Measurements from ENCODE around the gene CYP2U1. TPM values are rescaled to one million over a fixed set of nuclear protein-coding genes. Genes with fewer than 3 reads are reported as not detected.

Gene CYP2U1
- total and polyA plus RNA-seq, 2 experiments from 2014 or later, result 3.2 to 9.9 TPM

DNA sequence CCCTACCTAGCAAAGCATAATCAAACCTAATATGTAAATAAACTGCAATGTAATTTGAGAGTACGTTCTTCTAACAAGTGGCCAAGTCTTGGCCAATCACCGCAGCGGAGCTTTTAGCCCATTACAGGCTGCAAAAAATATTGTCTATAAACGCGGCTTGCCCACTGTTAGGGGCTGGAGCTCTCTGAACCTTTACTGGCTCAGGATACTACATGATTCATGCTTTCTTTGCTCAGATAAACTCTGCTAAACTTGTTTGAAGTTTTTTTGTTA is 57.4 kb downstream of the CYP2U1 start (continued):
- TF ChIP-seq, protein P1, sequence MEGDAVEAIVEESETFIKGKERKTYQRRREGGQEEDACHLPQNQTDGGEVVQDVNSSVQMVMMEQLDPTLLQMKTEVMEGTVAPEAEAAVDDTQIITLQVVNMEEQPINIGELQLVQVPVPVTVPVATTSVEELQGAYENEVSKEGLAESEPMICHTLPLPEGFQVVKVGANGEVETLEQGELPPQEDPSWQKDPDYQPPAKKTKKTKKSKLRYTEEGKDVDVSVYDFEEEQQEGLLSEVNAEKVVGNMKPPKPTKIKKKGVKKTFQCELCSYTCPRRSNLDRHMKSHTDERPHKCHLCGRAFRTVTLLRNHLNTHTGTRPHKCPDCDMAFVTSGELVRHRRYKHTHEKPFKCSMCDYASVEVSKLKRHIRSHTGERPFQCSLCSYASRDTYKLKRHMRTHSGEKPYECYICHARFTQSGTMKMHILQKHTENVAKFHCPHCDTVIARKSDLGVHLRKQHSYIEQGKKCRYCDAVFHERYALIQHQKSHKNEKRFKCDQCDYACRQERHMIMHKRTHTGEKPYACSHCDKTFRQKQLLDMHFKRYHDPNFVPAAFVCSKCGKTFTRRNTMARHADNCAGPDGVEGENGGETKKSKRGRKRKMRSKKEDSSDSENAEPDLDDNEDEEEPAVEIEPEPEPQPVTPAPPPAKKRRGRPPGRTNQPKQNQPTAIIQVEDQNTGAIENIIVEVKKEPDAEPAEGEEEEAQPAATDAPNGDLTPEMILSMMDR (conservative IDR thresholded peaks at IDR 0.05; ENCODE audit: low read depth in 2 of 2), result no peak
- TF ChIP-seq POLR2AphosphoS5 (IDR thresholded peaks at IDR 0.05; ENCODE audit: low read depth) (no peak), ZNF114 (CRISPR knock-in tag; IDR thresholded peaks at IDR 0.05) (no peak), ZNF331 (CRISPR knock-in tag; IDR thresholded peaks at IDR 0.05; ENCODE audit: low read depth) (no peak), EZH2phosphoT487 (IDR thresholded peaks at IDR 0.05; ENCODE audit: unreplicated experiment) (no peak)
- TF ChIP-seq, protein P2, sequence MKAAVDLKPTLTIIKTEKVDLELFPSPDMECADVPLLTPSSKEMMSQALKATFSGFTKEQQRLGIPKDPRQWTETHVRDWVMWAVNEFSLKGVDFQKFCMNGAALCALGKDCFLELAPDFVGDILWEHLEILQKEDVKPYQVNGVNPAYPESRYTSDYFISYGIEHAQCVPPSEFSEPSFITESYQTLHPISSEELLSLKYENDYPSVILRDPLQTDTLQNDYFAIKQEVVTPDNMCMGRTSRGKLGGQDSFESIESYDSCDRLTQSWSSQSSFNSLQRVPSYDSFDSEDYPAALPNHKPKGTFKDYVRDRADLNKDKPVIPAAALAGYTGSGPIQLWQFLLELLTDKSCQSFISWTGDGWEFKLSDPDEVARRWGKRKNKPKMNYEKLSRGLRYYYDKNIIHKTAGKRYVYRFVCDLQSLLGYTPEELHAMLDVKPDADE (IDR thresholded peaks at IDR 0.05), result no peak

DNA sequence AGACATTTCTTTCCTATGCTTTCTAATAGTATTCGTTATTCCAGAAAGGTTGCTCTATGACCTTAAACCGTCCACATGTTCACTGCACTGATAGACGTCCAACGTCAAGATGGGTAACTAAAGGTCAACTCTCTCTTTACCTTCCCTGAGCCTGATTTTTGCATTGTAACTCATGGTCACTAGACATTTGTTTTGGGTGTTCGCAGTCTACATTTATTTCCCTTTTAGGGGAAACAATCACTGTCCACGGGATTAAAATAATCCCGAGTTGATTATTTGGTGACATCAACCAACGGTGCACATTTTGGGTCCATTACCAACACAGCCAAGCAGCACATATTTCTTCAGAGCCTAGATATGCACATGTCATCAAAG is 57.8 kb downstream of the CYP2U1 start:
- Mint-ChIP-seq H3K9me3 (no peaks in the 10 kb centered on the region), H3K36me3 (ENCODE audit: low read depth) (no peaks in the 10 kb centered on the region), H3K4me3 (peak overlapping the region; percentile 91), H3K4me1 (peaks cover 34% of the 10 kb centered on the region), H3K27me3 (ENCODE audit: insufficient read depth, low read depth, poor library complexity) (no peaks in the 10 kb centered on the region), H3K27ac (no peak overlapping the region)
- no peak overlapping the region for H3K27ac ChIP-seq (ENCODE audit: low read depth)
- DNase-seq (ENCODE audit: low spot score) (no peak), ATAC-seq (no peak)
- H3K79me2 ChIP-seq (replicated peaks; ENCODE audit: insufficient read depth), result peaks cover 41% of the 10 kb centered on the region
- H3K27me3 ChIP-seq (ENCODE audit: insufficient read depth), result peaks cover 5% of the 10 kb centered on the region
- H2AFZ ChIP-seq, result peak overlapping the region; percentile 96
- peaks cover 20% of the 10 kb centered on the region for H4K20me1 ChIP-seq (replicated peaks; ENCODE audit: insufficient read depth)
- peak overlapping the region; percentile 92 for H3K4me2 ChIP-seq
- H3K4me1 ChIP-seq (ENCODE audit: insufficient read depth), result peaks cover 23% of the 10 kb centered on the region
- H3F3A ChIP-seq (replicated peaks; ENCODE audit: low read depth), result no peaks in the 10 kb centered on the region
- H3K9me2 ChIP-seq (ENCODE audit: insufficient read depth), result no peaks in the 10 kb centered on the region; the same call in 1 of the 2 replicates
- no peaks in the 10 kb centered on the region for H3K36me3 ChIP-seq (ENCODE audit: insufficient read depth)
- TF ChIP-seq, protein P3, sequence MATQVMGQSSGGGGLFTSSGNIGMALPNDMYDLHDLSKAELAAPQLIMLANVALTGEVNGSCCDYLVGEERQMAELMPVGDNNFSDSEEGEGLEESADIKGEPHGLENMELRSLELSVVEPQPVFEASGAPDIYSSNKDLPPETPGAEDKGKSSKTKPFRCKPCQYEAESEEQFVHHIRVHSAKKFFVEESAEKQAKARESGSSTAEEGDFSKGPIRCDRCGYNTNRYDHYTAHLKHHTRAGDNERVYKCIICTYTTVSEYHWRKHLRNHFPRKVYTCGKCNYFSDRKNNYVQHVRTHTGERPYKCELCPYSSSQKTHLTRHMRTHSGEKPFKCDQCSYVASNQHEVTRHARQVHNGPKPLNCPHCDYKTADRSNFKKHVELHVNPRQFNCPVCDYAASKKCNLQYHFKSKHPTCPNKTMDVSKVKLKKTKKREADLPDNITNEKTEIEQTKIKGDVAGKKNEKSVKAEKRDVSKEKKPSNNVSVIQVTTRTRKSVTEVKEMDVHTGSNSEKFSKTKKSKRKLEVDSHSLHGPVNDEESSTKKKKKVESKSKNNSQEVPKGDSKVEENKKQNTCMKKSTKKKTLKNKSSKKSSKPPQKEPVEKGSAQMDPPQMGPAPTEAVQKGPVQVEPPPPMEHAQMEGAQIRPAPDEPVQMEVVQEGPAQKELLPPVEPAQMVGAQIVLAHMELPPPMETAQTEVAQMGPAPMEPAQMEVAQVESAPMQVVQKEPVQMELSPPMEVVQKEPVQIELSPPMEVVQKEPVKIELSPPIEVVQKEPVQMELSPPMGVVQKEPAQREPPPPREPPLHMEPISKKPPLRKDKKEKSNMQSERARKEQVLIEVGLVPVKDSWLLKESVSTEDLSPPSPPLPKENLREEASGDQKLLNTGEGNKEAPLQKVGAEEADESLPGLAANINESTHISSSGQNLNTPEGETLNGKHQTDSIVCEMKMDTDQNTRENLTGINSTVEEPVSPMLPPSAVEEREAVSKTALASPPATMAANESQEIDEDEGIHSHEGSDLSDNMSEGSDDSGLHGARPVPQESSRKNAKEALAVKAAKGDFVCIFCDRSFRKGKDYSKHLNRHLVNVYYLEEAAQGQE (IDR thresholded peaks at IDR 0.05; ENCODE audit: unreplicated experiment), result no peak
- TF ChIP-seq ZNF114 (CRISPR knock-in tag; IDR thresholded peaks at IDR 0.05), result no peak
- TF ChIP-seq EZH2 (IDR thresholded peaks at IDR 0.05; ENCODE audit: low read depth, unreplicated experiment), result no peak
- no peak for TF ChIP-seq CREB1 (CRISPR knock-in tag; IDR thresholded peaks at IDR 0.05; ENCODE audit: low read depth)
- TF ChIP-seq POLR2AphosphoS5 (IDR thresholded peaks at IDR 0.05; ENCODE audit: low read depth), result no peak
- no peak for TF ChIP-seq STAT1 (IDR thresholded peaks at IDR 0.05; ENCODE audit: unreplicated experiment)
- TF ChIP-seq, protein P4, sequence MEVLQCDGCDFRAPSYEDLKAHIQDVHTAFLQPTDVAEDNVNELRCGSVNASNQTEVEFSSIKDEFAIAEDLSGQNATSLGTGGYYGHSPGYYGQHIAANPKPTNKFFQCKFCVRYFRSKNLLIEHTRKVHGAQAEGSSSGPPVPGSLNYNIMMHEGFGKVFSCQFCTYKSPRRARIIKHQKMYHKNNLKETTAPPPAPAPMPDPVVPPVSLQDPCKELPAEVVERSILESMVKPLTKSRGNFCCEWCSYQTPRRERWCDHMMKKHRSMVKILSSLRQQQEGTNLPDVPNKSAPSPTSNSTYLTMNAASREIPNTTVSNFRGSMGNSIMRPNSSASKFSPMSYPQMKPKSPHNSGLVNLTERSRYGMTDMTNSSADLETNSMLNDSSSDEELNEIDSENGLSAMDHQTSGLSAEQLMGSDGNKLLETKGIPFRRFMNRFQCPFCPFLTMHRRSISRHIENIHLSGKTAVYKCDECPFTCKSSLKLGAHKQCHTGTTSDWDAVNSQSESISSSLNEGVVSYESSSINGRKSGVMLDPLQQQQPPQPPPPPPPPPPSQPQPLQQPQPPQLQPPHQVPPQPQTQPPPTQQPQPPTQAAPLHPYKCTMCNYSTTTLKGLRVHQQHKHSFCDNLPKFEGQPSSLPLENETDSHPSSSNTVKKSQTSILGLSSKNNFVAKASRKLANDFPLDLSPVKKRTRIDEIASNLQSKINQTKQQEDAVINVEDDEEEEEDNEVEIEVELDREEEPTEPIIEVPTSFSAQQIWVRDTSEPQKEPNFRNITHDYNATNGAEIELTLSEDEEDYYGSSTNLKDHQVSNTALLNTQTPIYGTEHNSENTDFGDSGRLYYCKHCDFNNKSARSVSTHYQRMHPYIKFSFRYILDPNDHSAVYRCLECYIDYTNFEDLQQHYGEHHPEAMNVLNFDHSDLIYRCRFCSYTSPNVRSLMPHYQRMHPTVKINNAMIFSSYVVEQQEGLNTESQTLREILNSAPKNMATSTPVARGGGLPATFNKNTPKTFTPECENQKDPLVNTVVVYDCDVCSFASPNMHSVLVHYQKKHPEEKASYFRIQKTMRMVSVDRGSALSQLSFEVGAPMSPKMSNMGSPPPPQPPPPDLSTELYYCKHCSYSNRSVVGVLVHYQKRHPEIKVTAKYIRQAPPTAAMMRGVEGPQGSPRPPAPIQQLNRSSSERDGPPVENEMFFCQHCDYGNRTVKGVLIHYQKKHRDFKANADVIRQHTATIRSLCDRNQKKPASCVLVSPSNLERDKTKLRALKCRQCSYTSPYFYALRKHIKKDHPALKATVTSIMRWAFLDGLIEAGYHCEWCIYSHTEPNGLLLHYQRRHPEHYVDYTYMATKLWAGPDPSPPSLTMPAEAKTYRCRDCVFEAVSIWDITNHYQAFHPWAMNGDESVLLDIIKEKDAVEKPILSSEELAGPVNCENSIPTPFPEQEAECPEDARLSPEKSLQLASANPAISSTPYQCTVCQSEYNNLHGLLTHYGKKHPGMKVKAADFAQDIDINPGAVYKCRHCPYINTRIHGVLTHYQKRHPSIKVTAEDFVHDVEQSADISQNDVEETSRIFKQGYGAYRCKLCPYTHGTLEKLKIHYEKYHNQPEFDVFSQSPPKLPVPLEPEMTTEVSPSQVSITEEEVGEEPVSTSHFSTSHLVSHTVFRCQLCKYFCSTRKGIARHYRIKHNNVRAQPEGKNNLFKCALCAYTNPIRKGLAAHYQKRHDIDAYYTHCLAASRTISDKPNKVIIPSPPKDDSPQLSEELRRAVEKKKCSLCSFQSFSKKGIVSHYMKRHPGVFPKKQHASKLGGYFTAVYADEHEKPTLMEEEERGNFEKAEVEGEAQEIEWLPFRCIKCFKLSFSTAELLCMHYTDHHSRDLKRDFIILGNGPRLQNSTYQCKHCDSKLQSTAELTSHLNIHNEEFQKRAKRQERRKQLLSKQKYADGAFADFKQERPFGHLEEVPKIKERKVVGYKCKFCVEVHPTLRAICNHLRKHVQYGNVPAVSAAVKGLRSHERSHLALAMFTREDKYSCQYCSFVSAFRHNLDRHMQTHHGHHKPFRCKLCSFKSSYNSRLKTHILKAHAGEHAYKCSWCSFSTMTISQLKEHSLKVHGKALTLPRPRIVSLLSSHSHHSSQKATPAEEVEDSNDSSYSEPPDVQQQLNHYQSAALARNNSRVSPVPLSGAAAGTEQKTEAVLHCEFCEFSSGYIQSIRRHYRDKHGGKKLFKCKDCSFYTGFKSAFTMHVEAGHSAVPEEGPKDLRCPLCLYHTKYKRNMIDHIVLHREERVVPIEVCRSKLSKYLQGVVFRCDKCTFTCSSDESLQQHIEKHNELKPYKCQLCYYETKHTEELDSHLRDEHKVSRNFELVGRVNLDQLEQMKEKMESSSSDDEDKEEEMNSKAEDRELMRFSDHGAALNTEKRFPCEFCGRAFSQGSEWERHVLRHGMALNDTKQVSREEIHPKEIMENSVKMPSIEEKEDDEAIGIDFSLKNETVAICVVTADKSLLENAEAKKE (CRISPR knock-in tag; IDR thresholded peaks at IDR 0.05), result no peak
- TF ChIP-seq NANOG (IDR thresholded peaks at IDR 0.05; ENCODE audit: borderline replicate concordance), result no peak
- no peak for TF ChIP-seq EZH2phosphoT487 (IDR thresholded peaks at IDR 0.05; ENCODE audit: unreplicated experiment)
- H3K4me3 ChIP-seq, result peak overlapping the region; percentile 88
